ENCODE measurements around the gene ISLR2. TPM values are rescaled to one million over a fixed set of nuclear protein-coding genes. Genes with fewer than 3 reads are reported as not detected.

The ISLR2 gene
- total RNA-seq, 1 experiment from 2014 or later: 8.9 TPM

GRCh38 chr15:74134387-74135027 lies 4.1 kb downstream of the ISLR2 start (continued):
- peak; percentile 90; the same call in 1 of the 2 replicates for TF ChIP-seq IRF1 (CRISPR knock-in tag; IDR thresholded peaks at IDR 0.05)

GRCh38 chr15:74135041-74135565 lies 4.7 kb downstream of the ISLR2 start:
- peaks cover 67% of the 10 kb centered on the region for H3K4me1 Mint-ChIP-seq
- ATAC-seq (no peak), DNase-seq (ENCODE audit: low spot score) (no peak)
- no peak overlapping the region for H3K27ac Mint-ChIP-seq
- H3K36me3 Mint-ChIP-seq: no peaks in the 10 kb centered on the region; the same call in 1 of the 2 replicates
- ChIA-PET CTCF (interaction anchor here (0.6 to 4.1 kb wide), 30 partner anchors 7 to 1140 kb away, joined by 3 to 52 read pairs (median 6); partner anchors contain the start of gene STRA6), POLR2A (no interaction called here)
- H3K27me3 Mint-ChIP-seq (ENCODE audit: low read depth): peaks cover 92% of the 10 kb centered on the region
- peak overlapping the region; percentile 67 for H3K4me3 Mint-ChIP-seq
- TF ChIP-seq CREM (CRISPR knock-in tag; IDR thresholded peaks at IDR 0.05) (no peak), ERG (CRISPR knock-in tag; IDR thresholded peaks at IDR 0.05) (no peak), NR1H2 (CRISPR knock-in tag; IDR thresholded peaks at IDR 0.05) (no peak), HMGXB4 (CRISPR knock-in tag; IDR thresholded peaks at IDR 0.05) (no peak), ZNF416 (CRISPR knock-in tag; IDR thresholded peaks at IDR 0.05) (no peak), RELA (CRISPR knock-in tag; IDR thresholded peaks at IDR 0.05; ENCODE audit: borderline replicate concordance) (no peak), ATF2 (CRISPR knock-in tag; IDR thresholded peaks at IDR 0.05; ENCODE audit: borderline replicate concordance, low read depth) (no peak), FOXJ3 (CRISPR knock-in tag; IDR thresholded peaks at IDR 0.05; ENCODE audit: borderline replicate concordance) (no peak), ZNF263 (CRISPR knock-in tag; IDR thresholded peaks at IDR 0.05; ENCODE audit: low read depth) (no peak), ZSCAN18 (CRISPR knock-in tag; IDR thresholded peaks at IDR 0.05) (no peak), ARID4B (CRISPR knock-in tag; IDR thresholded peaks at IDR 0.05; ENCODE audit: borderline replicate concordance) (no peak), MXD4 (CRISPR knock-in tag; IDR thresholded peaks at IDR 0.05; ENCODE audit: borderline replicate concordance) (no peak), ZBTB43 (CRISPR knock-in tag; IDR thresholded peaks at IDR 0.05) (no peak)
- no peaks in the 10 kb centered on the region for H3K9me3 Mint-ChIP-seq

Measured in WTC11 (cell line).